ENCODE data around the gene TNPO3.
"Not testable (repeated sequence)": the region's sequence is repeated elsewhere in the genome, so short reads cannot be mapped to it uniquely, and the experiment has no call there.

Gene TNPO3

DNA sequence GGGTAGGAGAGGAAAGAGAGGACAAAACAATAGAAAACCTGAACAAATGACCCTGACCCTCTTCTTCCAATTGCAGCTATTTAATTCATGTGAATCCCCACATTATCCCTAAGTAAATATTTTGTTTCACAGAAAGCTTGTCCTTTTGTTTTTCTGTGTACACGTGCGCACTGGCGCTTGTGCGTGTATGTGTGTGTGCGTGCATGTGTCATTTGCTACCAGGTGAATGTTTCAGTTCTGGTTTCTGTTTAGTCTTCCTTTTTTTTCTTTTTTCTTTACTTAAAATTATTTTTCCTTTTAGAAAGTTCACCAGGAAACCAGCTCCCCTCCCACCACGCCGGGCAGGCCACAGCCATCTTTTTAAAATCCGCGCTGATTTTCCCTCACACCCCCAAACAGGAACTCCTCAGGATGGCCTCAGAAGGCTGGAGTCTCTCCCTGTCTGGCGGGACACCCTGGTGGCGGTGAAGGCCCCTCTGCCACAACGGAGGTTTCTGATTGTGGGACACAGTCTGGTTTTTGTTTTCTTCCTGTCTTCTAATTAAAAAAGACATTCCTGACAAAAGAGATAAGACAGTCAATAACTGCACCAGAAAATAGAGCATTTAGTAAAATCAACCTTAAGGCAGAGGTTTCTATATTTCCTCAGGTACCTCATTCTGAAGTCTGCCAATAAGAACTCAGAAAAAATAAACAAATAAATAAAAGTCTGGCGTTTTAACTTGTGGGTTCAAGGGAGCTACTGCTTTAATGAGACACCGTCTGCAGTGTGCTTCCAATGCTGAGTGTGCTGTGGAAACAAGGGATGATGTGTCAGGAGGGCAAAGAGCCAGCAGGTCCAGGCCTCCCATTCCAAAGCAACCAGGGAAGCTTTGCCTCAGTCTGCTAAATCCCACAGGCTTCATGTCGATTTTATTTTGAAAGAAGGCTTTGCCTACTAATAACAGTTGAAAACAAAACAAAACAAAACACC lies 99.8 kb downstream of the TNPO3 start:
- DNase-seq: no peak

- DNase-seq: no peak
These were observed 100.8 kb downstream of the TNPO3 start for GRCh38 chr7:128954150-128954549.

DNA sequence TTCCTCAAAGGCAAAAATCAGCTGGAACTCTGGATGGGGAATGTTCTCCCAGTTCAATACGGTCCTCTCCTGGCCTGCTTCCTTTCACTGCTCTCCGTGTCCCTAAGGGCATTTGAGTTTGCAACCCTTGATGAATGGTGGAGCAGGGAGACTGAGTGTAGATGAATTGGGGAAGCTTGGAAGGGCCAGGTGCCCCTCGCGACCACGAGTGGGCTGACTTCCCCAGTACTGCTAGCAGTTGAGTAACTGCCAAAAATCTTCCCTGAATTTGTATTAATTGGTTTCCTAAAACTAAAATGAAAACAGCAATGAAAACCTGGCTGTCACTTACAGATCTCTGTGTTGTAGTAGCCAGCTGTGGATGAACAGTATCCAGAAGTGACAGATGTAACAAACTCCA lies 103.6 kb downstream of the TNPO3 start:
- DNase-seq: no peak

- DNase-seq: no peak
These were observed 105.7 kb downstream of the TNPO3 start for GRCh38 chr7:128948976-128949760.

DNA sequence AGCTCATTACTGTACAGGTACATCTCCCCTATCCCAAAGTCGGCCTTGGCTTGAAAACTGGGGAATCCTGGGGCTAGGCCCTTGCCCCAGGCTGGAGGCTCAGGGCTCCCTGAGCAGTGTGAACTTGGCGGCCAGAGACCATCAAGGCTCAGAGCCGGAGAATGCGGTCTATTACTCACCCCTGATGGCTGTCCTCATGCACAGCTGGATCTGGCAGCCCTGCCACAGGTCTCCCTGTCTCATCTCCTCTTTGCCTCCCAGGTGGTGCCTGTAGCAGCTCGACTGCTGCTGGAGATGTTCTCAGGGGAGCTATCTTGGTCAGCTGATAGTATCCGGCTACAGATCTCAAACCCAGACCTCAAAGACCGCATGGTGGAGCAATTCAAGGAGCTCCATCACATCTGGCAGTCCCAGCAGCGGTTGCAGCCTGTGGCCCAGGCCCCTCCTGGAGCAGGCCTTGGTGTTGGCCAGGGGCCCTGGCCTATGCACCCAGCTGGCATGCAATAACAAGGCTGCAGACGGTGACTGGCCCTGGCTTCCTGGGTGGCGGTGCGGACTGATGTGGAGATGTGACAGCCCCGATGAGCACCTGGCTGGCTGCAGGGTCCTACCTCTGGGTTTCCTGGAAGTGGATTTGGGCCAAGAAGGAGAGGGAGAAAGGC lies 106.5 kb downstream of the TNPO3 start:
- DNase-seq: no peak

DNA sequence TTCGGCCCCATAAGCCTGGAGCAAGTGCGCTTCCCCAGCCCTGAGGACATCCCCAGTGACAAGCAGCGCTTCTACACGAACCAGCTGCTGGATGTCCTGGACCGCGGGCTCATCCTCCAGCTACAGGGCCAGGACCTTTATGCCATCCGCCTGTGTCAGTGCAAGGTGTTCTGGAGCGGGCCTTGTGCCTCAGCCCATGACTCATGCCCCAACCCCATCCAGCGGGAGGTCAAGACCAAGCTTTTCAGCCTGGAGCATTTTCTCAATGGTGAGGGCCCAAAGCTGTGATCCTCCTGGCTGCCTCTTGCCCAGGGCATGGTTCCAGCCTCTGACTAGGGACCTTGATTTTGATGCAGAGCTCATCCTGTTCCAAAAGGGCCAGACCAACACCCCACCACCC lies 107.1 kb downstream of the TNPO3 start:
- DNase-seq: no peak

- DNase-seq: no peak
These were observed 107.7 kb downstream of the TNPO3 start for GRCh38 chr7:128946936-128947830.

GRCh38 chr7:128945668-128946366 lies 109.1 kb downstream of the TNPO3 start:
- DNase-seq: no peak

- DNase-seq: no peak
These were observed 110.2 kb downstream of the TNPO3 start for GRCh38 chr7:128944487-128945236.

DNA sequence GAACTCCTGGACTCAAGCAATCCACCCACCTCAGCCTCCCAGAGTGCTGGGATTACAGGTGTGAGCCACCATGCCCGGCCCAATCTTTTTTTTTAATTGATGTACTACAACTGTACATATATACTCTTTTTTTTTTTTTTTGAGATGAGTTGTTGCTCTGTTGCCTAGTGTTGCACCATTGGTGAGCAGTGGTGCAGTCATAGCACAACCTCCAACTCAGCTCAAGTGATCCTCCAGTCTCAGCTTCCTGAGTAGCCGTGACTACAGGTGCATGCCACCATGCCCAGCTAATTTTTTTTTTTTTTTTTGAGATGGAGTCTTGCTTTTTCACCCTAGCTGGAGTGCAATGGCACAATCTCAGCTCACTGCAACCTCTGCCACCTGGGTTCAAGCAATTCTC lies 111.7 kb downstream of the TNPO3 start:
- DNase-seq: not testable (repeated sequence)

DNA sequence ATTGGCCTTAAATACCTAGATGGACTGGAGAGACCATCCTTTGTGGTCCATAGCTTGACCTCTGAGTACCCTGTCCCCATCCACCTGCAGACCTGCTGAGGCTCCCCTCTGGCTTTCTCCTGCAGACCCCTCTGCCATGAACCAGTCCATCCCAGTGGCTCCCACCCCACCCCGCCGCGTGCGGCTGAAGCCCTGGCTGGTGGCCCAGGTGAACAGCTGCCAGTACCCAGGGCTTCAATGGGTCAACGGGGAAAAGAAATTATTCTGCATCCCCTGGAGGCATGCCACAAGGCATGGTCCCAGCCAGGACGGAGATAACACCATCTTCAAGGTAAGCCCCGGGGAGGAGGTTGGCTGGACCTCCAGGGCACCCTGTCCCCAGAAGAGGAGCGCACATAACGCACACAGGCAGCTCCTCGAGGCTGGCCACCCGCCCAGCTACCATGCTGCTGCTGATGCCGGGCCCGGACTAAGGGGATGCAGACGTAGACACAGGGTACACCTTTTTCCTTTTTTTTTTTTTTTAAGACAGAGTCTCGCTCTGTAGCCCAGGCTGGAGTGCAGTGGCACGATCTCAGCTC lies 112.9 kb downstream of the TNPO3 start:
- no peak for DNase-seq

DNA sequence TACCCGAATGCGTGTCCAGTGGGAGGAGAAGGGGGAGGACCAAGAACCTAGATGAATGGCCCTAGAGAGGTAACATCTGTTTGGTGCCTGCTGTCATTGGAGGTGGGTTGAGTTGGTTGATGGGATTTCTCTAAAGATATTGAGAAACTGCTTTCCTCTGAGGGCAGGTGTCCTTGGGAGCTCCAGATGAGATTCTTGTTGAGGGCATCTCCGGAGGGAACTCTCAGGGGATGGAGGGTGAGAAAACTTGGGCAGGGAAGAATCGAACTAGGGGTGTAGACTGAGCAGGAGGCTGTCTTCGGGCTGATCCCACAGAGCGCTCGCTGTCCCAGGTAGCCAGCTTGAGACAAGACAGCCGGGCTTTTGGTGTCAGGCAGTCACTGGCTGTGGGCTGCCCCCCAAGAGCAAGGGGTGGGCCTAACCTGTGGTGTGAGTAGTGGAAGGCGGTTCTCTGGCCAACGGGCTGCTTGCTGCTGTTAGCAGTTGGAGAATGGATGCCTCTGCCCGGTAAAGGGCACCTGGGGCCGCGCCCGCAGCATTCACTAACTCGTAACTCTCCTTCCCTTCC lies 113.5 kb downstream of the TNPO3 start:
- DNase-seq: no peak

DNA sequence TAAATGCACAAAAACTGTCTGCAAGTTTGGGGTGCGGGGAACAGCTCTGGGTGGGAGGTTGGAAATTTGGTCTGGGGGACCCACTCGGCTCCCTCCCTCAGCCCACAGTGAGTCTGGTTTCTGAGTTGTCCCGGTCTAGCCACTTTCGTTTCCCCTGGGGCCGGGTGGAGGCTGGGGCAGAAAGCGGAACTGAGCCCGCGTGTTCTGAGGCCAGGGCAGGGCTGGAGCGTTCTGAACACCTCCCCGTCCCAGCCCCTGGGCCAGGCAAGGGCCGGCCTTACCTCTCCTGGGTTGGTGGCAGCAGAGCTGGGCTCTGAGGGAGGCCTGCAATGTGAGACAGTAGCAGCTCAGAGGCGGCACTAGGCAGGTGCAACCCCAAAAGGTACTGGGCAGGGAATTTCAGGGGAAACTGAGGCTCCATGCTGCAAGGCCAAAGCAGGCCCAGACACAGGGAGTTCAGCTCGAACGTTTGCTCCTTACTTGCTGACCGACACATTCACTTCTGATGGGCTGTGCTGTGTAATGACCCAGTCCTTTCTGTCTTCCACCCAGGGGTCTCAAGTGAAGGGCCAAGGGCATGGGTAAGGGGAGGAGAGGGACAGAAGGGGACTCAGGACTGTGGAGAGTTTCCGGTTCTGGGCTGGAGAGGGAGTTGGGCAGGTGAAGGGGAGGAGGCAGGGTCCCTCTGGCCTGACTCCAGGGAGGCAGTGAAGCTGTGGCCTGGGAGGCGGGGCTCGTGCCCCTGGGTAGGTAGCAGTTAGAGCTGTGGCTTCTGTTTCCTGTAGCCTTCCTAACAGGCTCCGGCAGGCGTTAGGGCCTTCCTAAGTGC lies 114.2 kb downstream of the TNPO3 start:
- no peak for DNase-seq

DNA sequence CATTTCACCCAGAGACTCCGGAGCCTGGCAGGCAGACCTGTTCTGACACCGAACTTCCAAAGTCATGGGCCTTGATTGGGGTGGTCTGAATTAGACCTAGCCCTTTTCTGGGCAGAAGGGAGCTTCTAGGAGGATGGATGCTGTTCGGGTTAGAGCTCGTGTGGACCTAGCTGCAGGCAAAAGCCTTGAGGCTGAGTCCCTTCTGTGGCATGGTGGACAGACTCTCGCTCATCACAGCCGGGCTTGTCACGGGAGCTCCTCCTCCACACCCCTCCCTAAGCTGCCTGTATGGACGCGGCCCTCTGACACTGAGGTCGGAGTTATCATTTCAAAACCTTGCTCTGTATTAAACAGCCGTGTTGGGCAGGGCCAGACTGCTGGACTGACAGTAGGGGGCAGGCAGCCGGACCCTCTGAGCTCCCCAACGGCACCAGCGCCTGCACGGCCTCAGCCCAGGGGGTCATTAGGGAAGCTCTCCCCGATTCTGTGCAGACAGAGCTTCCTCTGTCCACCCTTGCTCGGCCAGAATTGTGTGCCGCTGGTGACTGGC lies 115.0 kb downstream of the TNPO3 start:
- DNase-seq: no peak

DNA sequence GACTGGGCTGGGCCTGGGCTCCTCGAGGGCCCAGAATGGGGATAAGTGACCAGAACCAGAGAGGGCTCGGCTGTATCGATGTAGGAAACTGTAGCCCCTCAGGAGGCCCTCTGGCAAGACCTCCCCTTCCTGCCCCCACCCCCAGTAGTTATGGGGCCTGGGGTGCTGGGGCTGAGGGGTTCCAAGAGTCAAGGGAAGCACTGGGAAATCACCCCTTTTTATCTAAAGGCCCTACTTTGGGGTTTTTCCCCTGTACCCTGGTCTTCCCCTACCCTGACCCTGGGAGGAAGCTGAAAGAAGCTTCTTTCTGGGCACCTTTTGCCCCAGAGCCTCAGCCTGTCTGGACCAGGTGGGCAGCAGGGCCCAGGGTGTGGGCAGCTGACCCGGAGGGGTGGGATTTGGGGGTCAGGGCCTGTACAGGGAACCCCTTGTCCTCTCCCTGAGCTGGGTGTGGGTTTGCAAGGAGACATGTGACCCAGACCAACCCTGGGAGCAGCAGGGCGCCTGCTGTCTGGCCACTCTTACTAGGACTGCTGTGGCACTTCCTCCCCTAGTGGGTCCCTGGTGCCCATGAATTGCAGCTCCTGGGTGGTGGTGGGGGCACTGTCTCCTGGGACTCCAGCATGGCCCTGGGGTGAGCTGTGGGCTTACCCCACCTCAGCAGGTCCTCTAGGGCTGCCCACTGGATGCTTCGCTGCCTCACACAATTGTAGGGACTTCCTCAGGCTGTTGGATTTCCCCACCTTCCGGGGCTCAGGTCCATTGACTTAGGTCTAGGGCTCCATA lies 115.6 kb downstream of the TNPO3 start:
- peak; percentile 31 for DNase-seq

GRCh38 chr7:128938544-128939074 lies 116.3 kb downstream of the TNPO3 start:
- no peak for DNase-seq

- peak; percentile 29 for DNase-seq
These were observed 117.0 kb downstream of the TNPO3 start, which contains the start of gene IRF5 for GRCh38 chr7:128937647-128938543. TSS of gene IRF5 (plus strand) at chr7:128937927. CDS start at chr7:128942082, 4,155 bp downstream.

Measured in CD4-positive, alpha-beta T cell treated with Interleukin-10 for 1 hour (primary cell).